KOPT-K1 (cell line): ENCODE measurements around the gene FAAP100.

Experiments used
- H3K27ac ChIP-seq: fragments of 200-600 bp; sonication (generic); 2 replicates; pipeline ENCODE4 v1.5.1; 2016; ENCODE audit warnings: antibody characterized with exemption, mild to moderate bottlenecking, low read depth, low read length; ENCODE audit not compliant: poor library complexity, severe bottlenecking
- H3K36me3 ChIP-seq: fragments of 200-600 bp; sonication (generic); 2 replicates; pipeline ENCODE4 v1.5.1; 2017; ENCODE audit warnings: antibody characterized with exemption, mild to moderate bottlenecking, low read length, moderate library complexity; ENCODE audit not compliant: insufficient read depth
- H3K9me3 ChIP-seq: fragments of 200-600 bp; sonication (generic); 2 replicates; pipeline ENCODE4 v1.5.1; 2017; ENCODE audit warnings: antibody characterized with exemption, low read length, mild to moderate bottlenecking; ENCODE audit not compliant: insufficient read depth, poor library complexity, severe bottlenecking

FAAP100 gene

GRCh38 chr17:81491181-81491581 is 61.0 kb downstream of the FAAP100 start:
- Histone ChIP-seq H3K27ac (peak overlapping the region; percentile 8), H3K36me3 (no peaks in the 10 kb centered on the region), H3K9me3 (no peaks in the 10 kb centered on the region)

DNA sequence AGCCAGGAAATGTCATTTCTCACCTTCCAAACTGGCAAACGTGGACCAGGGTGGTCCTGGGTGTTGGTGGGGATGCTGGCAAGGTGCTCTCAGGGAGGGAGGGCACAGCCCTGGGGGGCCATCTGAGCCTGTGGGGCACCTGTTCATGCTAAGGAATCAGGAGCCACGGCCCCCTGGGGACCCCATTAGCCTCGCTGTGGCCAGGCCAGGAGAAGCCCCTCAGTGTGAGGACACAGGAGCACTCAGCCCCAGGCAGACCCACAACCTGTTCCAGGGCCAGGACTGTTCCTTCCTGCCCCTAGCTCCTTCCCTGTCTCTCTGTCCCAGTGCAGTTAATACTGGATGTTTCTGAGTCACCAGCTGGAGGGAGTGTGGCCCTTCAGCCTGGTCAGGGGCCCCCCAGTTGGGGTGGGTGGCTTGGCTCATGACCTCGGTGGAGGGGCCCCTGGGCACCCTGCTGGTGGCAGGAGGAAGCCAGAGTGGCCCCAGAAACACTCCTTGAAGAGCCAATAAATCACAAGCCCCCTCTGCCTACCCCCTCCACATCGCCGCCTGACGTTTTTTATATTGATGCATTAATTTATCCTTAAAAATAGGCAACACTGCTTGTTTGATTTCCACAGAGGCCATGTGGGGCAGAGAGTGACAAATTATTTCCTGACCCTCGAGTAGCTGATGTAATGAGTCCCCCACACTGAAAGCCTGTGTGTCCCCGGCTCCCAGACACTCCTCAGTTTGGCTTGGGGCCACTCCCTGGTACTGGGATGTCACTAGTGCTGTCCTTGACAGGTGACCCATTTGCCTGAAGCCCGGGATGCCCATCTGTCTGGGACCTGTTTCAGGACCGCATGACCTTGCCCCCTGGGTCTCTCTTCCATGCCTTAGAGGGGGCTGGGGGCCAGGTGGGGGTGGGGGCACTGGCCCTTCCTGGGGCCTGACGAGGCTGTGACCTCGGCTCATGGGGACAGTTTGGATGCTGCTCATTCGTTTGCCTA is 61.9 kb downstream of the FAAP100 start:
- H3K27ac ChIP-seq: peak overlapping the region; percentile 98
- H3K36me3 ChIP-seq: no peaks in the 10 kb centered on the region
- no peaks in the 10 kb centered on the region for H3K9me3 ChIP-seq
